Thyroid gland (tissue), 4 donors: ENCODE measurements around the gene TENM3. TPM values are rescaled to one million over a fixed set of nuclear protein-coding genes. Genes with fewer than 3 reads are reported as not detected.

Experiments
- DNase-seq, 2 donors: peaks; one replicate each; pipeline ENCODE4 v3.0.0-alpha.2; 2019
- H3K27ac ChIP-seq, 3 donors: fragments of 200-600 bp; sonication (generic); 1 replicate in 2 of 3; 2 replicates in 1 of 3; pipeline ENCODE4 v1.5.1; 2016 to 2019; ENCODE audit warnings: mild to moderate bottlenecking in 1 of 3, moderate library complexity in 1 of 3
- H3K27me3 ChIP-seq: fragments of 200-600 bp; sonication (generic); one replicate; pipeline ENCODE4 v1.5.1; 2019
- H3K36me3 ChIP-seq, 2 donors: fragments of 200-600 bp; sonication (generic); one replicate each; pipeline ENCODE4 v1.5.1; 2016 to 2019
- H3K4me1 ChIP-seq, 2 donors: fragments of 200-600 bp; sonication (generic); one replicate each; pipeline ENCODE4 v1.5.1; 2017 to 2019
- H3K4me3 ChIP-seq, 3 donors: fragments of 200-600 bp; sonication (generic); replicated peaks in 1 of 3; 1 replicate in 2 of 3; 2 replicates in 1 of 3; pipeline ENCODE4 v1.5.1; 2016; ENCODE audit warnings: mild to moderate bottlenecking in 1 of 3
- H3K9me3 ChIP-seq: fragments of 200-600 bp; sonication (generic); one replicate; pipeline ENCODE4 v1.5.1; 2017
- POLR2A ChIP-seq, 2 donors: fragments of 450-650 bp; IDR thresholded peaks; one replicate each; pipeline ENCODE4 v1.6.1; 2017; ENCODE audit warnings: antibody characterized with exemption in 2 of 2, mild to moderate bottlenecking in 2 of 2, moderate library complexity in 1 of 2
- WGBS, 2 donors: methylation state at CpG; one replicate each; pipeline ENCODE4 v1.1.5; 2017; 5-methylcytosine and 5-hydroxymethylcytosine counted together
- intact Hi-C: fragments of 100-400 bp; cut with DNase I; formaldehyde crosslinking; loops from one replicate; pipeline ENCODE4 v1.15.1; 2023
- total RNA-seq, 4 donors: library from RNA; depleted of rRNA; stranded (reverse); fragments of >200 nt; gene quantifications; one replicate each; pipeline ENCODE4 v1.2.3, GENCODE V29; 2016
- TF ChIP-seq, protein P1 (sequence below), 6 experiments: fragments of 200-600 bp in 3 of 6; fragments of 450-650 bp in 3 of 6; sonication (generic) in 3 of 6; IDR thresholded peaks; one replicate each; pipeline ENCODE4 v1.5.1; 2016 to 2019; ENCODE audit warnings: antibody characterized with exemption in 6 of 6, mild to moderate bottlenecking in 2 of 6, inconsistent platforms in 1 of 6, moderate library complexity in 1 of 6

TENM3 gene
- total RNA-seq, 4 donors from 2014 or later: 41.8 to 82.2 (median 68.1) TPM

DNA sequence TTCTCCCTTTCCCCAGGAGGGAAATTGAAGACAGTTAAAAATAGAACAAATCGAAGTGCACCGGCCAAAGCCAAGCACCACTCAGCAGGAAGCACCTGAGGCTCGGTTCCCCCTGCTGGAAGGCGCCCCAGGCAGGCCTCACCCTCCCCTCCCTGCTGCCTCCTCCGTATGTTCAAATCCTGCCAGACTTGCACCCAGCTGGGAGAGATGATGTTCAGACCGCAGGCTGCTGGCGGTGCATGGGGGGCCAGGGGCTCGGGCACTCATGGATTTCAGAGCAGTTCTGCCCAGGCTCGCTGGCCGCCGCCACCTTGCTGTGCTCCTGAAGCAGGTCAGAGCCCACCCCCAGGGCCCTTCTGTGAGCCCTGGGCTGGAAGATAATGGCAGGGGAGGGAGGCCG is 582.6 kb downstream of the TENM3 start:
- Histone ChIP-seq H3K9me3 (no peaks in the 10 kb centered on the region), H3K4me3 (no peak overlapping the region), H3K4me1 (peaks cover 5 to 21% of the 10 kb centered on the region in 2 donors), H3K27me3 (no peaks in the 10 kb centered on the region), H3K27ac (peak overlapping the region in 1 of 3 donors; percentile 39), H3K36me3 (no peaks in the 10 kb centered on the region)
- peak; percentile 71 for DNase-seq
- WGBS, 2 donors: 53 to 60% methylated on average over 10 to 12 of the region's 12 CpGs
- TF ChIP-seq POLR2A (IDR thresholded peaks at IDR 0.05): no peak
- TF ChIP-seq, protein P1, sequence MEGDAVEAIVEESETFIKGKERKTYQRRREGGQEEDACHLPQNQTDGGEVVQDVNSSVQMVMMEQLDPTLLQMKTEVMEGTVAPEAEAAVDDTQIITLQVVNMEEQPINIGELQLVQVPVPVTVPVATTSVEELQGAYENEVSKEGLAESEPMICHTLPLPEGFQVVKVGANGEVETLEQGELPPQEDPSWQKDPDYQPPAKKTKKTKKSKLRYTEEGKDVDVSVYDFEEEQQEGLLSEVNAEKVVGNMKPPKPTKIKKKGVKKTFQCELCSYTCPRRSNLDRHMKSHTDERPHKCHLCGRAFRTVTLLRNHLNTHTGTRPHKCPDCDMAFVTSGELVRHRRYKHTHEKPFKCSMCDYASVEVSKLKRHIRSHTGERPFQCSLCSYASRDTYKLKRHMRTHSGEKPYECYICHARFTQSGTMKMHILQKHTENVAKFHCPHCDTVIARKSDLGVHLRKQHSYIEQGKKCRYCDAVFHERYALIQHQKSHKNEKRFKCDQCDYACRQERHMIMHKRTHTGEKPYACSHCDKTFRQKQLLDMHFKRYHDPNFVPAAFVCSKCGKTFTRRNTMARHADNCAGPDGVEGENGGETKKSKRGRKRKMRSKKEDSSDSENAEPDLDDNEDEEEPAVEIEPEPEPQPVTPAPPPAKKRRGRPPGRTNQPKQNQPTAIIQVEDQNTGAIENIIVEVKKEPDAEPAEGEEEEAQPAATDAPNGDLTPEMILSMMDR (IDR thresholded peaks at IDR 0.05): no peak
- intact Hi-C loops: no loop called here

GRCh38 chr4:182826391-182826790 is 583.2 kb downstream of the TENM3 start:
- H3K27ac ChIP-seq: no peak overlapping the region
- WGBS, 2 donors: 39 to 63% methylated on average over 13 of the region's 13 CpGs
- no peaks in the 10 kb centered on the region for H3K27me3 ChIP-seq
- intact Hi-C loops: no loop called here
- DNase-seq: peak; percentile 46 to 75
- TF ChIP-seq, protein P1 (IDR thresholded peaks at IDR 0.05): no peak
- TF ChIP-seq POLR2A (IDR thresholded peaks at IDR 0.05): no peak
- no peak overlapping the region for H3K4me3 ChIP-seq
- no peaks in the 10 kb centered on the region for H3K36me3 ChIP-seq
- no peaks in the 10 kb centered on the region for H3K9me3 ChIP-seq
- peaks cover 2 to 17% of the 10 kb centered on the region in 2 donors for H3K4me1 ChIP-seq

DNA sequence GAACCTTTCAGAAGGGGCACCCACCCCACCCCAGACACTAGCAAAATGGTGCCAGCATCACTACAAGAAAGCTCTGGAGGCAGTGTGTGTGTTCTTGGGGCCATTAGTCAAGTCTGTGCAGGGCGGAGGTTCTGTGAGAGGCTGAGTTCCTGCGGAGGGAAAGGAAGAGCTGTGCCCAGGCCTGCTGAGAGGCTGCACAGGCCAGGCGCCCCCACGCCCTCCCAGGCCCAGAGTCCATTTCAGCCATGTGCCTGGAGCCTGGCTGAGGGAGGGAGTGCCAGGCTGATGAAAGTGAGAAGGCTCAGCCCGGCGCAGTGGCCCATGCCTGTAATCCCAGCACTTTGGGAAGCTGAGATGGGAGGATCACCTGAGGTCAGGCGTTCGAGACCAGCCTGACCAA is 584.0 kb downstream of the TENM3 start:
- Histone ChIP-seq H3K27me3 (no peaks in the 10 kb centered on the region), H3K9me3 (no peaks in the 10 kb centered on the region), H3K4me1 (peaks cover 2 to 16% of the 10 kb centered on the region in 2 donors), H3K27ac (no peak overlapping the region), H3K4me3 (no peak overlapping the region), H3K36me3 (no peaks in the 10 kb centered on the region)
- 92 to 96% methylated on average over 8 of the region's 8 CpGs for WGBS, 2 donors
- DNase-seq: no peak
- intact Hi-C loops: no loop called here
- no peak for TF ChIP-seq POLR2A (IDR thresholded peaks at IDR 0.05)
- TF ChIP-seq, protein P1 (IDR thresholded peaks at IDR 0.05): no peak

DNA sequence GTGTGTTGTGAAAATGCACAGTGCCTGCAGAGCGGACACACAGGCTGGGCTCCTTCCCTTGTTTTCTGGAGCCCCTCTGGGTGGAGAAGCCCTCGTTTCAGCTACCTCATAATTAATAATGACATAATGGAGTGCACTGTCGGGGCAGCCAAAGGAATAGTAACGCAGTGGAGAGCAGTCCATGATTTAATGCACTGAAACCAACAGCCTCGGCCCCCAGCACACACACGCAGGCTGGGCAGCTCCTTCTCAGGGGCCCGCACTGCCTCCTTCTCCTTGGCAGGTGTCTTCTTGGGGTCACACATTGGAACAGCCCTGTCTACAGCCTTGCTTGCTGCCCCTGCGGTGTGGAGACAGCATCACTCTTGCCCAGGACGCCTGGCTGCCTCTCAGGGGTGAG is 584.8 kb downstream of the TENM3 start:
- TF ChIP-seq, protein P1 (IDR thresholded peaks at IDR 0.05): no peak
- TF ChIP-seq POLR2A (IDR thresholded peaks at IDR 0.05): no peak
- intact Hi-C loops: no loop called here
- 87 to 92% methylated on average over 6 to 9 of the region's 9 CpGs for WGBS, 2 donors
- no peaks in the 10 kb centered on the region for H3K9me3 ChIP-seq
- no peaks in the 10 kb centered on the region for H3K36me3 ChIP-seq
- peaks cover 2 to 16% of the 10 kb centered on the region in 2 donors for H3K4me1 ChIP-seq
- H3K4me3 ChIP-seq: no peak overlapping the region
- no peak overlapping the region for H3K27ac ChIP-seq
- no peak for DNase-seq
- no peaks in the 10 kb centered on the region for H3K27me3 ChIP-seq

GRCh38 chr4:182828360-182829025 is 585.3 kb downstream of the TENM3 start:
- WGBS, 2 donors: 56 to 70% methylated on average over 13 to 17 of the region's 17 CpGs
- H3K27me3 ChIP-seq: no peaks in the 10 kb centered on the region
- intact Hi-C loops: no loop called here
- H3K27ac ChIP-seq: no peak overlapping the region
- DNase-seq: no peak
- TF ChIP-seq POLR2A (IDR thresholded peaks at IDR 0.05): no peak
- TF ChIP-seq, protein P1 (IDR thresholded peaks at IDR 0.05): no peak
- H3K36me3 ChIP-seq: no peaks in the 10 kb centered on the region
- peaks cover 2 to 16% of the 10 kb centered on the region in 2 donors for H3K4me1 ChIP-seq
- H3K4me3 ChIP-seq: no peak overlapping the region
- H3K9me3 ChIP-seq: no peaks in the 10 kb centered on the region
